ENCODE results near the gene FOXM1.

Gene FOXM1

GRCh38 chr12:2812290-2813213 is 64.4 kb downstream of the FOXM1 start, which contains the start of gene ITFG2:
ITFG2 (plus strand) TSS chr12:2812668; CDS start chr12:2812761, 93 bp downstream.
- Histone ChIP-seq H2BK120ac (ENCODE audit: low read depth, low read length) (peak within 1 kb of the TSS; percentile 85), H3K36me3 (ENCODE audit: control insufficient read depth in 1 of 2, insufficient read depth in 2 of 2, low read depth in 1 of 2, low read length in 2 of 2) (peaks cover 10 to 11% of the 10 kb centered on the region in 2 experiments), H3K4me1 (ENCODE audit: control insufficient read depth, insufficient read depth, low read depth, low read length) (peaks cover 3% of the 10 kb centered on the region), H3K9me3 (ENCODE audit: control insufficient read depth, low read length) (no peaks in the 10 kb centered on the region), H2BK15ac (ENCODE audit: low read depth, poor library complexity, severe bottlenecking) (peak within 1 kb of the TSS; percentile 77), H3K14ac (ENCODE audit: low read length in 2 of 2) (no peak within 1 kb of the TSS), H3K27ac (ENCODE audit: low read length, poor library complexity, severe bottlenecking) (peak within 1 kb of the TSS; percentile 99), H2BK12ac (ENCODE audit: low read length in 2 of 2) (peak within 1 kb of the TSS in 1 of 2 experiments; percentile 17), H3K79me1 (replicated peaks; ENCODE audit: low read length, poor library complexity, severe bottlenecking) (peaks cover 23% of the 10 kb centered on the region), H3K4ac (ENCODE audit: low read depth in 1 of 2, low read length in 2 of 2) (peak within 1 kb of the TSS in 1 of 2 experiments; percentile 92), H2BK5ac (ENCODE audit: low read depth, low read length, poor library complexity, severe bottlenecking) (peak within 1 kb of the TSS; percentile 96), H2AFZ (ENCODE audit: low read depth, low read length) (peak within 1 kb of the TSS; percentile 86), H4K8ac (ENCODE audit: low read length) (peak within 1 kb of the TSS; percentile 100), H3K27me3 (ENCODE audit: control insufficient read depth in 1 of 2, insufficient read depth in 1 of 2, low read length in 2 of 2) (no peaks in the 10 kb centered on the region), H3K9ac (ENCODE audit: low read length) (peak within 1 kb of the TSS; percentile 94), H3K18ac (ENCODE audit: low read depth in 1 of 2, low read length in 2 of 2) (peak within 1 kb of the TSS; percentile 97 to 99), H3K23ac (ENCODE audit: low read length in 2 of 2) (no peak within 1 kb of the TSS), H3K4me2 (ENCODE audit: low read length, poor library complexity, severe bottlenecking) (peak within 1 kb of the TSS; percentile 90), H3K4me3 (ENCODE audit: insufficient read depth in 1 of 2, low read depth in 1 of 2, low read length in 2 of 2) (peak within 1 kb of the TSS; percentile 89 to 92), H2AK5ac (ENCODE audit: low read length, severe bottlenecking) (peak within 1 kb of the TSS; percentile 87), H4K91ac (ENCODE audit: low read length) (peak within 1 kb of the TSS; percentile 96)
- WGBS: under 1% methylated on average over 48 of the region's 48 CpGs
- peak; percentile 99 for DNase-seq

GRCh38 chr12:2811801-2812200 is 65.2 kb downstream of the FOXM1 start:
- 100% methylated on average over 3 of the region's 5 CpGs for WGBS
- Histone ChIP-seq H3K4ac (ENCODE audit: low read depth in 1 of 2, low read length in 2 of 2) (no peak overlapping the region), H3K36me3 (ENCODE audit: control insufficient read depth in 1 of 2, insufficient read depth in 2 of 2, low read depth in 1 of 2, low read length in 2 of 2) (peaks cover 3 to 5% of the 10 kb centered on the region in 2 experiments), H3K14ac (ENCODE audit: low read length in 2 of 2) (no peak overlapping the region), H3K27me3 (ENCODE audit: control insufficient read depth in 1 of 2, insufficient read depth in 1 of 2, low read length in 2 of 2) (no peaks in the 10 kb centered on the region), H2BK12ac (ENCODE audit: low read length in 2 of 2) (peak overlapping the region in 1 of 2 experiments; percentile 17), H3K18ac (ENCODE audit: low read depth in 1 of 2, low read length in 2 of 2) (no peak overlapping the region), H3K79me1 (replicated peaks; ENCODE audit: low read length, poor library complexity, severe bottlenecking) (peaks cover 19% of the 10 kb centered on the region), H3K9ac (ENCODE audit: low read length) (peak overlapping the region; percentile 94), H4K91ac (ENCODE audit: low read length) (peak overlapping the region; percentile 7), H3K4me2 (ENCODE audit: low read length, poor library complexity, severe bottlenecking) (no peak overlapping the region), H3K9me3 (ENCODE audit: control insufficient read depth, low read length) (no peaks in the 10 kb centered on the region), H2BK15ac (ENCODE audit: low read depth, poor library complexity, severe bottlenecking) (no peak overlapping the region), H3K23ac (ENCODE audit: low read length in 2 of 2) (no peak overlapping the region), H2AFZ (ENCODE audit: low read depth, low read length) (no peak overlapping the region), H2BK5ac (ENCODE audit: low read depth, low read length, poor library complexity, severe bottlenecking) (no peak overlapping the region), H3K4me3 (ENCODE audit: insufficient read depth in 1 of 2, low read depth in 1 of 2, low read length in 2 of 2) (peak overlapping the region in 1 of 2 experiments; percentile 92), H4K8ac (ENCODE audit: low read length) (peak overlapping the region; percentile 45), H3K4me1 (ENCODE audit: control insufficient read depth, insufficient read depth, low read depth, low read length) (peaks cover 3% of the 10 kb centered on the region), H3K27ac (ENCODE audit: low read length, poor library complexity, severe bottlenecking) (no peak overlapping the region), H2BK120ac (ENCODE audit: low read depth, low read length) (no peak overlapping the region), H2AK5ac (ENCODE audit: low read length, severe bottlenecking) (peak overlapping the region; percentile 87)
- DNase-seq: no peak

All from mesenchymal stem cell (in vitro differentiated cells and primary cell).